Measurements from ENCODE around the gene SASH1.

- TF ChIP-seq CTCF (IDR thresholded peaks at IDR 0.05; ENCODE audit: insufficient read depth, low read length, poor library complexity, severe bottlenecking), result no peak
- TF ChIP-seq EZH2phosphoT487 (conservative IDR thresholded peaks at IDR 0.05; ENCODE audit: low read length), result no peak
Measured at GRCh38 chr6:148470156-148470555, 127.5 kb downstream of the SASH1 start.

Measured in SU-DHL-6 (cell line).